GM12878 (cell line): ENCODE measurements around the gene INO80D. TPM values are rescaled to one million over a fixed set of nuclear protein-coding genes. Genes with fewer than 3 reads are reported as not detected.

Source experiments
- ATAC-seq: fragments of 200-7000 bp; cut with Tn5 transposase; 3 replicates; pipeline ENCODE4 v1.9.1; 2020; ENCODE audit warnings: mild to moderate bottlenecking, moderate library complexity
- BruUV-seq: library from RNA; stranded (reverse); fragments of 400-500 nt; replicated peaks from 2 replicates; lab custom pipeline; 2021; lab: Mats Ljungman, UMichigan
- CTCF ChIA-PET: fragments of 300-600 bp; sonication (Branson Sonifier 250); formaldehyde crosslinking; extraction: SDS; loops from one replicate; lab custom pipeline; 2021; ENCODE audit warnings: inconsistent platforms; lab: Yijun Ruan, JAX
- POLR2A ChIA-PET: fragments of 350-600 bp; formaldehyde crosslinking; extraction: SDS; loops from one replicate; lab custom pipeline; 2021; ENCODE audit warnings: inconsistent platforms; lab: Charles Lee
- RAD21 ChIA-PET: fragments of 300-600 bp; sonication (Branson Sonifier 250); formaldehyde crosslinking; loops from one replicate; lab custom pipeline; 2023; ENCODE audit warnings: antibody characterized with exemption; ENCODE audit not compliant: unreplicated experiment; lab: Charles Lee
- SMC1A ChIA-PET: fragments of 300-600 bp; sonication (Branson Sonifier 250); formaldehyde crosslinking; loops from one replicate; lab custom pipeline; 2023; ENCODE audit not compliant: unreplicated experiment, uncharacterized antibody; lab: Charles Lee
- DNase-seq: peaks from one replicate; pipeline ENCODE4 v3.0.0-alpha.2; 2011; ENCODE audit warnings: low read depth, low spot score
- FAIRE-seq: peaks from 3 replicates; lab custom pipeline; 2011; peaks lifted over from hg19 to GRCh38; lab: Jason Lieb, UNC
- H2AFZ ChIP-seq: 2 replicates; pipeline ENCODE4 v1.6.0; 2011; ENCODE audit warnings: low read depth, low read length, control low read depth; ENCODE audit not compliant: control insufficient read depth
- H3K27ac ChIP-seq: 2 replicates; pipeline ENCODE4 v1.5.1; 2011; ENCODE audit warnings: control low read depth; ENCODE audit not compliant: control insufficient read depth, insufficient read depth
- H3K27me3 ChIP-seq, 2 experiments: replicated peaks in 1 of 2; 2 replicates each; pipeline versions ENCODE4 v1.6.0 to v1.6.1; 2011; ENCODE audit warnings: low read length in 1 of 2; ENCODE audit not compliant: control insufficient read depth in 2 of 2, insufficient read depth in 2 of 2
- H3K36me3 ChIP-seq, 2 experiments: 2 replicates each; pipeline ENCODE4 v1.5.1; 2011; ENCODE audit warnings: low read length in 1 of 2; ENCODE audit not compliant: control insufficient read depth in 2 of 2, insufficient read depth in 2 of 2
- H3K4me1 ChIP-seq: 2 replicates; pipeline ENCODE4 v1.6.1; 2011; ENCODE audit warnings: mild to moderate bottlenecking, low read length, moderate library complexity, mixed read lengths; ENCODE audit not compliant: control insufficient read depth, insufficient read depth
- H3K4me2 ChIP-seq: 2 replicates; pipeline ENCODE4 v1.6.0; 2011; ENCODE audit warnings: control low read depth; ENCODE audit not compliant: control insufficient read depth, insufficient read depth
- H3K4me3 ChIP-seq: fragments of 200-600 bp; sonication (generic); 2 replicates; pipeline ENCODE4 v1.5.1; 2016
- H3K79me2 ChIP-seq: 2 replicates; pipeline ENCODE4 v1.6.0; 2011; ENCODE audit warnings: low read length; ENCODE audit not compliant: control insufficient read depth, insufficient read depth
- H3K9ac ChIP-seq: 2 replicates; pipeline ENCODE4 v1.8.0; 2011; ENCODE audit warnings: low read length, control low read depth, mixed read lengths; ENCODE audit not compliant: control insufficient read depth, insufficient read depth
- H3K9me3 ChIP-seq: replicated peaks from 3 replicates; pipeline ENCODE4 v1.5.1; 2011; ENCODE audit warnings: mild to moderate bottlenecking, low read length; ENCODE audit not compliant: control insufficient read depth, insufficient read depth
- H4K20me1 ChIP-seq: 2 replicates; pipeline ENCODE4 v1.6.0; 2011; ENCODE audit not compliant: control insufficient read depth, insufficient read depth
- CBFB ChIP-seq: IDR thresholded peaks from 2 replicates; pipeline ENCODE4 v1.6.1; 2016; ENCODE audit warnings: antibody characterized with exemption, low read depth
- CHD1 ChIP-seq: IDR thresholded peaks from 2 replicates; pipeline ENCODE4 v1.6.1; 2012; ENCODE audit warnings: low read depth, low read length, improper control_type of control experiment
- CREM ChIP-seq: IDR thresholded peaks from 2 replicates; pipeline ENCODE4 v1.6.1; 2014; ENCODE audit warnings: antibody characterized with exemption, low read depth
- HDAC2 ChIP-seq: fragments of 200-600 bp; sonication (generic); IDR thresholded peaks from 2 replicates; pipeline ENCODE4 v1.6.1; 2017
- KAT2A ChIP-seq: conservative IDR thresholded peaks from 2 replicates; pipeline ENCODE4 v1.6.1; 2011; ENCODE audit warnings: low read depth, low read length; ENCODE audit not compliant: control insufficient read depth
- MEF2A ChIP-seq: IDR thresholded peaks from 2 replicates; pipeline ENCODE4 v1.6.1; 2011; ENCODE audit warnings: low read depth, mild to moderate bottlenecking, low read length, moderate library complexity; ENCODE audit not compliant: insufficient read depth
- MYC ChIP-seq: IDR thresholded peaks from 2 replicates; pipeline ENCODE4 v1.6.1; 2011; ENCODE audit warnings: mild to moderate bottlenecking, low read length, moderate library complexity, inconsistent platforms; ENCODE audit not compliant: insufficient read depth, insufficient replicate concordance, insufficient read length, severe bottlenecking
- NR2C1 ChIP-seq: fragments of 450-650 bp; IDR thresholded peaks from 2 replicates; pipeline ENCODE4 v1.6.1; 2017; ENCODE audit warnings: antibody characterized with exemption, mild to moderate bottlenecking, moderate library complexity
- NRF1 ChIP-seq: conservative IDR thresholded peaks from 2 replicates; pipeline ENCODE4 v1.6.1; 2011; ENCODE audit warnings: mild to moderate bottlenecking, low read depth, low read length, improper control_type of control experiment
- RFX5 ChIP-seq: IDR thresholded peaks from 2 replicates; pipeline ENCODE4 v1.6.1; 2011; ENCODE audit warnings: low read depth, low read length, improper control_type of control experiment
- SP1 ChIP-seq: IDR thresholded peaks from one replicate; pipeline ENCODE4 v1.6.1; 2011; ENCODE audit warnings: low read depth, low read length
- SREBF2 ChIP-seq: IDR thresholded peaks from 2 replicates; pipeline ENCODE4 v1.6.1; 2012; ENCODE audit warnings: mild to moderate bottlenecking, low read length
- SUZ12 ChIP-seq: fragments of 200-600 bp; sonication (generic); IDR thresholded peaks from one replicate; pipeline ENCODE4 v1.6.1; 2018; ENCODE audit warnings: antibody characterized with exemption, mild to moderate bottlenecking; ENCODE audit not compliant: unreplicated experiment
- TCF3 ChIP-seq: IDR thresholded peaks from 2 replicates; pipeline ENCODE4 v1.6.1; 2012; ENCODE audit warnings: low read depth, mild to moderate bottlenecking, low read length, borderline replicate concordance; ENCODE audit not compliant: insufficient read depth
- WRNIP1 ChIP-seq: IDR thresholded peaks from 2 replicates; pipeline ENCODE4 v1.6.1; 2011; ENCODE audit warnings: low read depth, low read length, improper control_type of control experiment, borderline replicate concordance
- ZNF384 ChIP-seq: IDR thresholded peaks from 2 replicates; pipeline ENCODE4 v1.6.1; 2012; ENCODE audit warnings: low read depth, mild to moderate bottlenecking, low read length, improper control_type of control experiment, borderline replicate concordance
- ZZZ3 ChIP-seq: IDR thresholded peaks from 2 replicates; pipeline ENCODE4 v1.6.1; 2011; ENCODE audit warnings: low read depth; ENCODE audit not compliant: control insufficient read depth, insufficient read length
- WGBS: methylation state at CpG from one replicate; pipeline ENCODE4 v1.1.6; 2016; ENCODE audit warnings: low lambda C conversion rate; ENCODE audit not compliant: insufficient replicate concordance, insufficient coverage; ENCODE audit errors: missing lambda C conversion rate; 5-methylcytosine and 5-hydroxymethylcytosine counted together
- in situ Hi-C: fragments of 300-500 bp; cut with MboI; formaldehyde crosslinking; loops from 9 replicates; pipeline ENCODE4 v1.14.3; 2018; ENCODE audit warnings: mixed read lengths
- intact Hi-C: fragments of 100-400 bp; cut with micrococcal nuclease; formaldehyde crosslinking; loops from one replicate; pipeline ENCODE4 v1.14.2; 2022; ENCODE audit not compliant: unreplicated experiment
- polyA plus RNA-seq, 11 experiments: library from polyadenylated mRNA; depleted of rRNA in 4 of 11; unstranded in 6 of 11; stranded (reverse) in 5 of 11; fragments of >200 nt; fragmentation: Nextera tagmentation in 4 of 11; fragmentation: Illumina TruSeq in 1 of 11; extraction: Ambion mirVana in 4 of 11; extraction: Trizol in 1 of 11; gene quantifications; 1 replicate in 1 of 11; 2 replicates in 10 of 11; pipeline versions ENCODE4 v1.2.1 to v1.2.3, GENCODE V29; 2011 to 2016; ENCODE audit warnings: inconsistent platforms in 2 of 11, missing spikeins in 2 of 11, low read depth in 1 of 11
- total RNA-seq, 4 experiments: library from RNA; depleted of rRNA in 3 of 4; stranded (reverse); fragments of >200 nt in 3 of 4; fragmentation: Illumina TruSeq in 1 of 4; extraction: Trizol in 1 of 4; gene quantifications; 2 replicates each; pipeline versions ENCODE4 v1.2.1 to v1.2.3, GENCODE V29; 2013 to 2021
- TF ChIP-seq, protein P1 (sequence below): fragments of 450-650 bp; IDR thresholded peaks from 2 replicates; pipeline ENCODE4 v1.6.1; 2017; ENCODE audit warnings: mild to moderate bottlenecking, moderate library complexity

Gene INO80D
- total and polyA plus RNA-seq, 10 of the 15 experiments (the other 5 are each of a cell fraction or from before 2014, with no cell fraction given) = 0.73 to 16.3 (median 4.7) TPM

DNA sequence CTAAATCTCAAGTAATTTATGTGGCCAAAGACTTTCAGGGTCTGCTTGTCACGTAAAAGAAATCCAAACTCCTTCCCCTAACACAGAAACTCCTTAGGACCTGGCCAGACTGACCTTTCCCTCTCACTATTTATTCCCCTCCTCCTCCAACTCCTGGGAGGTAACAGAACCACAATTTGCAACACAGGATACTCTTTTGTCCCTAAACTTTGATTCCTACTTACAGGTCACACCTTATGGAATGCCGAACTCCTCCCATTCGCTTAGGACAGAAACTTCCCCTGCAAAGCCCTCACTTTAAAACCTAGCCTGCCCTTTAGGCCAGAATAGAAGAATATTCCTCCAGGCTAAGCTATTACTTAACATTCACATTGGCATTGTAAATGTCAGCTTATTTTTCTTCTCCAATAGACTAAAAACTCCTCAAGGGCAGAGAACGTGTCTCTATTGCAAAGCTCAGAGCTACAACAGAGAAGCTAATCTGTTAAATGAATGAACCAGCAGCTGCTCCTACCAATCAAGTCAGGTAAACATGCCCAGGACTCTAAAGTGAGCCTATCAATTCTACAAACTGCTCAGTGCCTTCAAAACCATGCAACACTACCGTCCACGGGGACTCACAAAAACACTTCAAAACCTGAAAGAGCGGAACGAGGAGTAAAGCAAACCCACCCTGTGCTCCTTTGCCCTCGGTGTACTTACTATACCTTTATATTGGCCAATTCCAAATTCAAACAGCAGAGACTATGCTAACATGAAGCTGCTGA is 6.1 kb downstream of the INO80D start:
- H3K79me2 ChIP-seq = peaks cover 73% of the 10 kb centered on the region
- RAD21 ChIA-PET = interaction anchor here (1.1 kb wide), 1 partner anchor 9 kb away, joined by 3 read pairs; no protein-coding TSS in a partner anchor
- H3K4me1 ChIP-seq = peaks cover 13% of the 10 kb centered on the region
- intact Hi-C loops (no loop called here), in situ Hi-C loops (no loop called here)
- SMC1A ChIA-PET = interaction anchor here (1.3 kb wide), 1 partner anchor 8 kb away, joined by 3 read pairs; no protein-coding TSS in a partner anchor
- no peak overlapping the region for H3K4me2 ChIP-seq
- no peak overlapping the region for H2AFZ ChIP-seq
- TF ChIP-seq KAT2A (no peak), NR2C1 (no peak), WRNIP1 (no peak), CBFB (no peak), CHD1 (no peak), MEF2A (no peak), RFX5 (no peak), SP1 (no peak), ZZZ3 (no peak), SUZ12 (no peak), MYC (no peak), HDAC2 (no peak), TCF3 (no peak), ZNF384 (no peak), NRF1 (no peak), CREM (no peak), SREBF2 (no peak)
- TF ChIP-seq, protein P1, sequence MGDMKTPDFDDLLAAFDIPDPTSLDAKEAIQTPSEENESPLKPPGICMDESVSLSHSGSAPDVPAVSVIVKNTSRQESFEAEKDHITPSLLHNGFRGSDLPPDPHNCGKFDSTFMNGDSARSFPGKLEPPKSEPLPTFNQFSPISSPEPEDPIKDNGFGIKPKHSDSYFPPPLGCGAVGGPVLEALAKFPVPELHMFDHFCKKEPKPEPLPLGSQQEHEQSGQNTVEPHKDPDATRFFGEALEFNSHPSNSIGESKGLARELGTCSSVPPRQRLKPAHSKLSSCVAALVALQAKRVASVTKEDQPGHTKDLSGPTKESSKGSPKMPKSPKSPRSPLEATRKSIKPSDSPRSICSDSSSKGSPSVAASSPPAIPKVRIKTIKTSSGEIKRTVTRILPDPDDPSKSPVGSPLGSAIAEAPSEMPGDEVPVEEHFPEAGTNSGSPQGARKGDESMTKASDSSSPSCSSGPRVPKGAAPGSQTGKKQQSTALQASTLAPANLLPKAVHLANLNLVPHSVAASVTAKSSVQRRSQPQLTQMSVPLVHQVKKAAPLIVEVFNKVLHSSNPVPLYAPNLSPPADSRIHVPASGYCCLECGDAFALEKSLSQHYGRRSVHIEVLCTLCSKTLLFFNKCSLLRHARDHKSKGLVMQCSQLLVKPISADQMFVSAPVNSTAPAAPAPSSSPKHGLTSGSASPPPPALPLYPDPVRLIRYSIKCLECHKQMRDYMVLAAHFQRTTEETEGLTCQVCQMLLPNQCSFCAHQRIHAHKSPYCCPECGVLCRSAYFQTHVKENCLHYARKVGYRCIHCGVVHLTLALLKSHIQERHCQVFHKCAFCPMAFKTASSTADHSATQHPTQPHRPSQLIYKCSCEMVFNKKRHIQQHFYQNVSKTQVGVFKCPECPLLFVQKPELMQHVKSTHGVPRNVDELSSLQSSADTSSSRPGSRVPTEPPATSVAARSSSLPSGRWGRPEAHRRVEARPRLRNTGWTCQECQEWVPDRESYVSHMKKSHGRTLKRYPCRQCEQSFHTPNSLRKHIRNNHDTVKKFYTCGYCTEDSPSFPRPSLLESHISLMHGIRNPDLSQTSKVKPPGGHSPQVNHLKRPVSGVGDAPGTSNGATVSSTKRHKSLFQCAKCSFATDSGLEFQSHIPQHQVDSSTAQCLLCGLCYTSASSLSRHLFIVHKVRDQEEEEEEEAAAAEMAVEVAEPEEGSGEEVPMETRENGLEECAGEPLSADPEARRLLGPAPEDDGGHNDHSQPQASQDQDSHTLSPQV = no peak
- WGBS = 89% methylated on average over 9 of the region's 9 CpGs
- FAIRE-seq (no peak), DNase-seq (no peak), ATAC-seq (no peak)
- no peaks in the 10 kb centered on the region for H4K20me1 ChIP-seq
- no peak overlapping the region for H3K4me3 ChIP-seq
- no peaks in the 10 kb centered on the region for H3K36me3 ChIP-seq
- no peak overlapping the region for H3K9ac ChIP-seq
- no peaks in the 10 kb centered on the region for H3K27me3 ChIP-seq
- POLR2A ChIA-PET = no interaction called here
- H3K9me3 ChIP-seq = no peaks in the 10 kb centered on the region
- no peak overlapping the region for H3K27ac ChIP-seq
- BruUV-seq = TSS peak; percentile 13
- CTCF ChIA-PET = interaction anchor here (1.0 kb wide), 1 partner anchor 83 kb away, joined by 4 read pairs; no protein-coding TSS in a partner anchor
